Hematopoietic multipotent progenitor cell treated with erythropoietin and hydrocortisone succinate and interleukin-3 and kit ligand, for 4 days (in vitro differentiated cells): Measurements from ENCODE around the gene POTEM.
"Not testable (repeated sequence)": the region's sequence is repeated elsewhere in the genome, so short reads cannot be mapped to it uniquely, and the experiment has no call there.

Experiments
- DNase-seq: peaks from one replicate; pipeline ENCODE4 v3.0.0-alpha.2; 2015

POTEM gene

DNA sequence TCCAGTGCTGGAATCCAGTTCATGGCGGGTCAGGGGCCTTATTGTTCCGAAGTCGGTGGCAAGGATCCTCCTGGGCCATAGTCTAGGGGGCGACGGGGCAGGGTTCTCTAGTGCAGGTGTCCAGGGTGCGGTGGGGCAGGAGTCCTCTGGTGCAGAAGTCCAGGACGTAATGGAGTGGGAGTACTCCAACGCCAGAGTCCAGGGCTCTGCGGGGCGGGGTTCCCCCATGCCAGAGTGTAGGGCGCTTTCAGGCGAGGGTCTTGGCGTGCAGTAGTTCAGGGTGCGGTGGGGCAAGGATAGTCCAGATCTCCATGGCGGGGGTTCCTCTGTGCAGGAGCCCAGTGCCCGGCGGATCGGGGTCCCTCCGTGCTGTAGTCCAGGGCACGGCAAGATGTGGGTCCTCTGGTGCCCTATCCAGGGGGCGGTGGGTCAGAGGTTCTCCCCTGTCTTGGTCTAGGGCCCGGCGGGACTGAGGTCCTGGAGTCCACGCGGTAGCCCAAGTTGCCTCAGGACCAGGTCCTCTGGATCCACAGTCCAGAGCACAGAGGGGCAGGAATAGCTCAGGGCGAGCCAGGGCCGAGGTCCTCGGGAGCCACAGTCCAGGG, 70.9 kb downstream of the POTEM start:
- DNase-seq = not testable (repeated sequence)

DNA sequence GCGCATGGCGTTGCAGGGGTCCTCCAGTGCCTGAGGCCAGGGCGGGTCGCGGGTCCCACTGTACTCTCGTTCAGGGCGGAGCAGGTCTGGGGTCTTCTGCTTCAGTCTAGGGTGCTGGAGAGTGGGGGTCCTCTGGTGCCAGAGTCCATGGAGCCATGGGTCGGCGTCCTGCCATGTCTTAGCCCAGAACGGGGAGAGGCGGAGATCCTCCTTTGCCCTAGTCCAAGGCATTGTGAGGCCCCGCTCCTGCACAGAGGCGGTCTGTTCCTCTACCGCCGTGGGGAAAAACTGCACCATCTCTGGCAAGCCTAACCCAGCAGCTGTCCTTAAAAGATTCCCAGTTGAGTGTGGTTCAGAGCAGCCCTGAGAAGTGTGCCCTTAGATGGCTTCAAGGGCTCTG, 71.6 kb downstream of the POTEM start:
- DNase-seq = not testable (repeated sequence)

DNA sequence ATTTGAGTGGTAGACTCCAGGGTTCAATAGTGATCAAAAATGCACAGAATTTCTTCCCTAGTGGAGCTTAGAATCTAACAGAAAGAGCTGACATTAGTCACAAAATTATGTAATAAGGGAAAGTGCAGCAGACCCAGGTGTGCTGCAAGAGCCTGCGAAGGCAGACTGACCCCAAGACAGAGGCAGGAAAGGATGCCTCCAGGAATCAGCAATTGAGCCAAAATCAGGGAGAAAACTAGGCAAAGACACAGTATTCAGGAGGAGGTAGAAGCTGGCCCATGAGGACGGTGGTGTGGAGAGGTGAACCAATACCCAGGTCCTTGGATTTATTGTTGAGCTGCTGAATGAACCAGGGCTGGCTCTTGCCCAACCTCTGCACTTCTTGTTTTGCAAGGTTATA, 76.2 kb downstream of the POTEM start:
- DNase-seq = not testable (repeated sequence)
